GM18873 (cell line): ENCODE data around the gene ADIPOR2.

Experiments used
- ATAC-seq: cut with Tn5 transposase; IDR thresholded peaks from one replicate; pipeline ENCODE4 v1.9.1; 2021; ENCODE audit warnings: mild to moderate bottlenecking, moderate library complexity, moderate number of reproducible peaks; ENCODE audit not compliant: unreplicated experiment, low FRiP score

ADIPOR2 gene

GRCh38 chr12:1796515-1797010 is 105.7 kb downstream of the ADIPOR2 start:
- no peak for ATAC-seq

DNA sequence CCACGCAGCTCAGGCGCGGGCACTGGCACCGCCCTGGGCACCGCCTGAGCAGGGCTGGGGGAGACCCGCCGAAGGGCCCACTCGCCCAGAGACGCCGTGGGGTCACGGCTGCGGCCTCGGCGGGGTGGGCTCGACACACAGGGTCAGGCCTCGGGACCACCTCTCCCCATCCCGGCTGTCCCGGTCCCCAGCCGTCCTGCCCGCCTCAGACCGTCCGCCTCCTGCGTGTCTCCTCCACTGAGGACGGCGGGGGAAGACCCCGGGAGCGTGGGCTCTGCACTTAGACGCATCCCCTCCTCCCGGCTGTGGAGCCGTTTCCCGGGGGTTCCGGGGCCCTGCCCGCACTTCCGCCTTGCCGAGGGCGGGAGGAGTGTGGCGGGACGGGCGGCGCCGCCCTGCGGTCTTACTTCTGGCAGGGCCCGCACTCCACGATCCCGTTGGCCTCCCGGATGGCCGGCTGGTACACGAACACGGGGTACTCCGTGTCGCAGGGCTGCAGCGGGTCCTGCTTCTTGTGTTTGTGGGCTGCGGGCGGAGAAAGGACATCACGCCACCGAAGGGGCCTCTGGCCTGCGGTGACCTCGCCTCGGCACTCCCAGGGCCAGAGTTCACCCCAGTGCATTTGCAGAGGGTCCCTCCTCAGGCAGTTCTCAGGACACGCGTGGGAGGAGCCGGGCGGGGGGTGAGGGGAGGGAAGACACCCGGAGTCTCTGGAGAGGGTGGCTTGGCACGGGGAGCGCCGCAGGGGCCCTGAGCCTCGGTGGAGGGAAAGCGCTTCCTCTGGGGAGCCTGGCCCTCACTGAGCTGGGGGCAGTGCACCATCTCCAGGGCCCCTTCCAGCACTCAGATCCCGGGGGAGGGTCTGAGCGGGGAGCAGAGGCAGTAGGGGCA is 106.4 kb downstream of the ADIPOR2 start:
- ATAC-seq: no peak

- ATAC-seq: no peak
Observed at GRCh38 chr12:1797991-1798640, 107.2 kb downstream of the ADIPOR2 start.

- ATAC-seq: no peak
Observed at GRCh38 chr12:1798641-1799020, 107.8 kb downstream of the ADIPOR2 start.

- no peak for ATAC-seq
Observed at GRCh38 chr12:1799051-1799881, 108.4 kb downstream of the ADIPOR2 start.

DNA sequence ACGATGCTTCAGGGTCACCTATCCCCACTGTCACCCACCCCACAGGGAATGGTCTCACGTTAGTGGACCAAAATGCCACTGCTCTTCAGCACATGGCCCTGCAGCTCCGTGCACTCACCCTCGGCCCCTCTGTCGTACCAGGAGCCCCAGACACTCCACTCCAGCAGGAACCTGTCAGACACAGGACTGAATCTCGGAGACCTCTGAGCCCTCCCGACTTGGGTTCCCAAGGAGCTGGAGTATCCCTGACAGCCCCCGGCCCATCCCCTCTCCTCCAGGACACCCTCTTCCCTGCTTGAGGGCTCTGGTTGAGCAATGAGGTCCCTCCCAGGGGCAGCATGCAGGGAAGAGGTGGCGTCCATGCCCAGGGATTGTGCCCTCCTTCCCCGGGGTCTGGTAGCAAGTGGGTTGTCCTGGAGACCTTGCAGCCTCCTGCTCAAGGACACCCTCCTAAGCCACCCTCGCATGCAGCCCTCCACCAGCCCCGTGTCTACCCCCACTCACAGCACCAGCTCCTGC is 109.1 kb downstream of the ADIPOR2 start:
- ATAC-seq: no peak

GRCh38 chr12:1800401-1801302 is 109.8 kb downstream of the ADIPOR2 start:
- ATAC-seq: no peak

DNA sequence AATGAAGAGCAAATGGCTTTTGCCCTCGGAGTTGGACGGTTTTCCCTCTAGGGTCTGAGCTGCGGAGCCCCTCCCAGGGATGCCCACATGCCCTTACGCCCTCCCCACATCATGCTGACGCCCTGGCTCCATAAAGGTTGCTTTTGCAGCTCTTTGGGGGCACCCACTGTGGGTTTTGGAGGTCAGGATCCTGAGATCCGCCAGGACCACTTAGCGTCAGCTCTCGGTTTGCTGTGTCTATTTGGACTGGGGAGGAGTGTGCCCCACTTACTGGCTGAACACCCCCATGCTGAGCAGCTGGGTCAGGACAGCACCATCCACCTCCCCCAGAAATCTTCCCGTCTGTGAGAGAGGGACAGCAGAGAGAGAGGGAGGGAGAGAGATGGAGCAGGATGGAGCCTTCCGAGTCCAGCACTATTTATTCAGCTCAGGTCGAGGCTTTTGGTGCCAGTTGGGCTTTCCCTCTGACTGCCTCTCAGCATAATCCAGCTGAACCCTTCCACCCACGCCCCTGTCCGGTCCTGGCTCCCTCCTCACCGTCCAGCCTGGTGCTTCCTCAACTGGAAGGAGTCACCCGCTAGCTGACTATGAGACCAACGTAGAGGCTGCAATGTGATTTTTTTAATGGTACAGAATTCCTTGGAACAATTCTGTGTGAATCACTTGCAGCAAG is 110.6 kb downstream of the ADIPOR2 start:
- no peak for ATAC-seq

DNA sequence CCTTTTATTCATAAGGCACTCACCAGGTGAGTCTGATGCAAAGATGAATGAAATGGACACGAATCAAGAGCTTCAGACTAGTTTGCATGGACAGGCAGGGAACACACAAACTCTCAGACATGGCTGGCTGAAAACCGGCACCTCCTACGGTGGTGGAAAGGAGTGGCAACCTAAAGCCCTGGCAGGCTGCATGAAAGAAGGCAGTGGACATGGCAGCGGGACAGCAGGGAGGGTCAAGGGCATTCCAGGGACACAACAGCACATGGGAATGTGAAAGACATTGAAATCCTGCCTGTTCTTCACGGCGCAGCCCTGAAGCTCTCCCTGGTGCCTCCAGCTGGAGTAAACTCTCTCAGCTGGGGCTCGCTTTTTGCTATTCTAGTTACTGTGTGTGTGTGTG is 112.9 kb downstream of the ADIPOR2 start:
- ATAC-seq: no peak

GRCh38 chr12:1804545-1805332 is 113.9 kb downstream of the ADIPOR2 start:
- ATAC-seq: peak; percentile 74

GRCh38 chr12:1805441-1806081 is 114.7 kb downstream of the ADIPOR2 start:
- no peak for ATAC-seq

DNA sequence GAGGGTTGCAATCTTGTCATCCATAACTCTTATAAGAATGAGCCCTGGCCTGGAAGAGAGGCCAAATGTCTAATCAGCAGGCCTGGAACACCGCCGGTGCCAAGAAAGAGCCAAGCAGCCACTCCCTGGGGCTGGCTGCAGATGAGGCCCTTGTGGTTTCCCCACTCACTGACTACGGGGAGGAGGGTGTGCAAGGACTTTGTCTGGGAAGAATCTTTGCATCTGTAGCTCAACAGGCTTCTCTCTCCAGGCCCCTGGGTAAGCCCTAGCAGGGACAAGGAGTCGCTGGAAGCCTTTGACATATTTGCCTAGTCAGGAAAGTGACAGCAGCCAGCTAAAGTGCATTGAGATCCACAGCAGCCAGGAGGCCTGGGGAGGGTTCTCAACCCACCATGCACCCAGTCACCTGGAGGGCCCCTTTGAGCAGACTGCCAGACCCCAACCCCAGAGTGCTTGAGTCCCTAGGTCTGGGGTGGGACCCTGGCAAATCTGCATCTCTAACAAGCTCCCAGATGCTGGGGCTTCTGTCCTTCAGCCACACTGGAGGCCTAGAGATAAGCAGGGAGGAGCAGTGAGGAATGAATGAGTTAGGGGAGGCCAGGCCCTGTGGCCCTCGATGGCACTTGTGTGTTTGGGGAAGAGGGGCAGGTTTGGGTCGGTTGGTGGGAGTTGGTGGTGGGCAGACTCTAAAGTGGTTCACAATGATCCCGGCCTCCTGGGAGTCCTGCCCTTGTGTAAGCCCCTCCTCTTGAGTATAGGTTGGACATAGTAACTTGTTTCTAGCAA is 115.6 kb downstream of the ADIPOR2 start:
- ATAC-seq: no peak

DNA sequence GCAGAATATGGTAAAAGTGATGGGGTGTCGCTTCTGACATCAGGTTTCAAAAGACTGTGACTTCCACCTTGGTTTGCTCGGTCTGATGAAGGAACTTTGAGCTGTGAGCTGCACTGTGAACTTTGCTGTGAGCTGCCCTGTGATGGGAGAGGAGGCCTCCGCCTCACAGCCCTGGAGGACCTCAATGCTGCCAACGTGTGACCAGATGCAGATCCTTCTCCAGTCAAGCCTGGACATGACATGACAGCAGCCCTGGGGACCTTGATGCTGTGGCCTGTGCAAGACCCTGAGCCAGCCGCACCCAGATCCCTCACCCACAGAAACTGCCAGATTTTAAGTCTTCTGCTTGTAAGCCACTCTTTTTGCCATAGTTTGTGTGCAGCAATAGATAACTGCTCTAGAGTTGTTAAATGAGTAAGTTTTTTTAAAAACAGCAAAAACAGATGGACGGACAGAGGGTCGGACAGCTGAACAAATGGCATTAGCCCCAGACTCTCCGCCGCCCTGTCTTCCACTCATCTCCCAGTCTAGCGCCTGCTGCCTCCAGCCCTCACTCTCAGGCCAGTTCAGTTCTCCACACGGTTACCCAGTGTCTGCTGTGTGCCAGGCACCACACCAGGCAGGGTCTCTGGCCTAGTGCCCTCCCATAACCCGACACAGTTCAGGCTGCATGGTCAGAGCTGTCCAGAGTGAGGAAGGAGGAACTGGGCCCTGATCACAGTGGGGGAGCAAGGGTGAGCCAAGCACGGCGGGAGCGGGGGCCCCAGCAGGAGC is 116.4 kb downstream of the ADIPOR2 start:
- no peak for ATAC-seq

DNA sequence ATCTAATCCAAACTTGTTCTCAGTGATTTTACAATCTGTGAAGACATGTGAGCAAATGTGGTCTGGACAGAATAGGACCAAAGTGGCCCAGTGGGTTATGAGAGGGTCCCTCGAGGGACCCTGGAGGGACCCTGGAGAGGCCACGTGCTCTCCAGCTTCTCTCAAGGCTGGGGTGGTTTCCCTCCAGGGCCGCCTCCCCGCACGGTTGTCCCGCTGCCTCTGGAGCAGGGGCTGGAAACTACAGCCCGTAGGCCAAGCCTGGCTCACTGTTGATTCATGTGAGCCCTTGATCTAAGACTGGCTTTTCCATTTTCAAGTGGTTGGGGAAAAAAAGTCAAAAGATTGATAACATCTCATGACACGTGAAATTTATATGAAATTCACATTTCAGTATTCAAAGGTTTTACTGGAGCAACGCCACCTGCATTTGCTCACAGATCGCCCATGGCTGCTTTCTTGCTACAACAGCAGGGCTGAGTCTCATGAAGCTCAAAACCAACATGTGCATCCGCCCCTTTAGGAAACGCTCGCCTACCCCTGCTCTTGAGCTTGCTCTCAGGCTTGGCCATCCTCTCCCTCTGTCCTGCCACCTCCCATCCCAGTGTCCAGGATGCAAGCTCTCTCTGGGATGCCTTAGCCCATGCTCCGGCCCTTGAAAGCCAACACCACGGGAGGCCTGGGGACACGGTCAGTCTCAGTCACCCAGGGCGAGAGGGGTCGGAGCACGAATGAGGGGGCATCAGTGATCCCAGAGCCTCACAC is 117.3 kb downstream of the ADIPOR2 start:
- ATAC-seq: no peak

- no peak for ATAC-seq
Observed at GRCh38 chr12:1808798-1809480, 118.1 kb downstream of the ADIPOR2 start.
